WTC11 (cell line): ENCODE results near the gene CLVS2. TPM values are rescaled to one million over a fixed set of nuclear protein-coding genes. Genes with fewer than 3 reads are reported as not detected.

ENCODE experiments used
- ATAC-seq: fragments of 200-7000 bp; cut with Tn5 transposase; 2 replicates; pipeline ENCODE4 v1.10.0; 2021; ENCODE audit warnings: mild to moderate bottlenecking, moderate library complexity
- CTCF ChIA-PET: fragments of 300-600 bp; sonication (Branson Sonifier 250); formaldehyde crosslinking; loops from one replicate; lab custom pipeline; 2021; ENCODE audit warnings: antibody characterized with exemption; lab: Charles Lee
- POLR2A ChIA-PET: fragments of 350-600 bp; sonication (Branson Sonifier 250); formaldehyde crosslinking; loops from one replicate; lab custom pipeline; 2021; ENCODE audit warnings: antibody characterized with exemption; lab: Charles Lee
- DNase-seq: peaks from one replicate; pipeline ENCODE4 v3.0.0; 2021; ENCODE audit warnings: low spot score
- H3K27ac Mint-ChIP-seq: 2 replicates; pipeline ENCODE4 v1.8.0; 2021; ENCODE audit warnings: mixed read lengths
- H3K27me3 Mint-ChIP-seq: 2 replicates; pipeline ENCODE4 v1.8.0; 2021; ENCODE audit warnings: low read depth, mild to moderate bottlenecking, moderate library complexity, mixed read lengths
- H3K36me3 Mint-ChIP-seq: 2 replicates; pipeline ENCODE4 v1.8.0; 2021; ENCODE audit warnings: mixed read lengths
- H3K4me1 Mint-ChIP-seq: 2 replicates; pipeline ENCODE4 v1.8.0; 2022; ENCODE audit warnings: mixed read lengths
- H3K4me3 Mint-ChIP-seq: 2 replicates; pipeline ENCODE4 v1.8.0; 2021; ENCODE audit warnings: mild to moderate bottlenecking, moderate library complexity, mixed read lengths
- H3K9me3 Mint-ChIP-seq: 2 replicates; pipeline ENCODE4 v1.8.0; 2021; ENCODE audit warnings: mixed read lengths
- ATF1 ChIP-seq: sonication (generic); formaldehyde crosslinking; IDR thresholded peaks from 2 replicates; pipeline ENCODE4 v1.8.1; 2023; ENCODE audit warnings: mild to moderate bottlenecking, moderate library complexity, missing genetic modification reagents
- ESRRA ChIP-seq: sonication (generic); formaldehyde crosslinking; IDR thresholded peaks from 2 replicates; pipeline ENCODE4 v1.8.1; 2022; ENCODE audit warnings: mild to moderate bottlenecking, missing genetic modification reagents, borderline replicate concordance
- FOXJ3 ChIP-seq: sonication (generic); formaldehyde crosslinking; IDR thresholded peaks from 2 replicates; pipeline ENCODE4 v1.9.0; 2021; ENCODE audit warnings: missing genetic modification reagents, mild to moderate bottlenecking, borderline replicate concordance
- FOXP1 ChIP-seq: sonication (generic); formaldehyde crosslinking; IDR thresholded peaks from 2 replicates; pipeline ENCODE4 v1.8.0; 2022; ENCODE audit warnings: missing genetic modification reagents, mild to moderate bottlenecking, moderate library complexity, borderline replicate concordance
- GABPB1 ChIP-seq: sonication (generic); formaldehyde crosslinking; IDR thresholded peaks from 2 replicates; pipeline ENCODE4 v1.8.1; 2023; ENCODE audit warnings: mild to moderate bottlenecking, missing genetic modification reagents
- IRF2 ChIP-seq: sonication (generic); formaldehyde crosslinking; IDR thresholded peaks from 2 replicates; pipeline ENCODE4 v1.8.0; 2022; ENCODE audit warnings: low read depth, missing genetic modification reagents, borderline replicate concordance
- JAZF1 ChIP-seq: fragments of 250-450 bp; sonication (Bioruptor Pico); IDR thresholded peaks from 2 replicates; pipeline ENCODE4 v1.9.0; 2021; ENCODE audit warnings: moderate library complexity, mild to moderate bottlenecking, inconsistent platforms
- MYBL2 ChIP-seq: sonication (generic); formaldehyde crosslinking; IDR thresholded peaks from 2 replicates; pipeline ENCODE4 v1.8.1; 2023; ENCODE audit warnings: mild to moderate bottlenecking, moderate library complexity, missing genetic modification reagents
- NFATC4 ChIP-seq: fragments of 250-450 bp; sonication (Bioruptor Pico); IDR thresholded peaks from 2 replicates; pipeline ENCODE4 v1.9.0; 2021; ENCODE audit warnings: mild to moderate bottlenecking
- NR1H2 ChIP-seq: sonication (generic); formaldehyde crosslinking; IDR thresholded peaks from 2 replicates; pipeline ENCODE4 v1.9.0; 2021; ENCODE audit warnings: mild to moderate bottlenecking, moderate library complexity, missing genetic modification reagents
- NR2C2 ChIP-seq: sonication (generic); formaldehyde crosslinking; IDR thresholded peaks from 2 replicates; pipeline ENCODE4 v1.8.0; 2022; ENCODE audit warnings: mild to moderate bottlenecking, missing genetic modification reagents
- RELA ChIP-seq: sonication (generic); formaldehyde crosslinking; IDR thresholded peaks from 2 replicates; pipeline ENCODE4 v1.8.1; 2022; ENCODE audit warnings: missing genetic modification reagents, mild to moderate bottlenecking, borderline replicate concordance
- RORB ChIP-seq: fragments of 250-450 bp; sonication (Bioruptor Pico); IDR thresholded peaks from 2 replicates; pipeline ENCODE4 v1.9.0; 2021; ENCODE audit warnings: mild to moderate bottlenecking
- SOX15 ChIP-seq: fragments of 250-450 bp; sonication (Bioruptor Pico); IDR thresholded peaks from 2 replicates; pipeline ENCODE4 v1.9.0; 2021; ENCODE audit warnings: mild to moderate bottlenecking
- SP1 ChIP-seq: sonication (generic); formaldehyde crosslinking; conservative IDR thresholded peaks from 2 replicates; pipeline ENCODE4 v1.8.1; 2022; ENCODE audit warnings: missing genetic modification reagents
- ZNF121 ChIP-seq: sonication (generic); formaldehyde crosslinking; IDR thresholded peaks from 2 replicates; pipeline ENCODE4 v1.8.0; 2023; ENCODE audit warnings: missing genetic modification reagents
- ZNF317 ChIP-seq: sonication (generic); formaldehyde crosslinking; IDR thresholded peaks from 2 replicates; pipeline ENCODE4 v1.8.1; 2023; ENCODE audit warnings: low read depth, mild to moderate bottlenecking, moderate library complexity, missing genetic modification reagents, borderline replicate concordance
- ZNF416 ChIP-seq: fragments of 250-450 bp; sonication (Bioruptor Pico); IDR thresholded peaks from 2 replicates; pipeline ENCODE4 v1.9.0; 2021; ENCODE audit warnings: mild to moderate bottlenecking, inconsistent platforms
- ZNF671 ChIP-seq: fragments of 250-450 bp; sonication (Bioruptor Pico); IDR thresholded peaks from 2 replicates; pipeline ENCODE4 v1.8.0; 2021; ENCODE audit warnings: mild to moderate bottlenecking
- total RNA-seq: library from RNA; stranded (reverse); gene quantifications from 3 replicates; pipeline ENCODE4 v1.2.3, GENCODE V29; 2021
- TF ChIP-seq, protein P1 (sequence below): sonication (generic); formaldehyde crosslinking; IDR thresholded peaks from 2 replicates; pipeline ENCODE4 v1.8.0; 2023; ENCODE audit warnings: missing genetic modification reagents
- TF ChIP-seq, protein P2 (sequence below): sonication (generic); formaldehyde crosslinking; conservative IDR thresholded peaks from 2 replicates; pipeline ENCODE4 v1.8.1; 2023; ENCODE audit warnings: mild to moderate bottlenecking, low read depth, missing genetic modification reagents, moderate library complexity
- TF ChIP-seq, protein P3 (sequence below): sonication (generic); formaldehyde crosslinking; IDR thresholded peaks from 2 replicates; pipeline ENCODE4 v1.8.1; 2023; ENCODE audit warnings: mild to moderate bottlenecking, missing genetic modification reagents
- TF ChIP-seq, protein P4 (sequence below): fragments of 250-450 bp; sonication (Bioruptor Pico); IDR thresholded peaks from 2 replicates; pipeline ENCODE4 v1.9.0; 2021; ENCODE audit warnings: moderate library complexity, mild to moderate bottlenecking, inconsistent platforms, borderline replicate concordance
- TF ChIP-seq, protein P5 (sequence below): sonication (generic); formaldehyde crosslinking; conservative IDR thresholded peaks from 2 replicates; pipeline ENCODE4 v1.8.1; 2022; ENCODE audit warnings: mild to moderate bottlenecking, missing genetic modification reagents
- TF ChIP-seq, protein P6 (sequence below): sonication (generic); formaldehyde crosslinking; IDR thresholded peaks from 2 replicates; pipeline ENCODE4 v1.8.0; 2022; ENCODE audit warnings: mild to moderate bottlenecking, missing genetic modification reagents
- TF ChIP-seq, protein P7 (sequence below): sonication (generic); formaldehyde crosslinking; IDR thresholded peaks from 2 replicates; pipeline ENCODE4 v1.8.0; 2023; ENCODE audit warnings: mild to moderate bottlenecking, missing genetic modification reagents

Gene CLVS2
- total RNA-seq, 1 experiment from 2014 or later = 0.90 TPM

DNA sequence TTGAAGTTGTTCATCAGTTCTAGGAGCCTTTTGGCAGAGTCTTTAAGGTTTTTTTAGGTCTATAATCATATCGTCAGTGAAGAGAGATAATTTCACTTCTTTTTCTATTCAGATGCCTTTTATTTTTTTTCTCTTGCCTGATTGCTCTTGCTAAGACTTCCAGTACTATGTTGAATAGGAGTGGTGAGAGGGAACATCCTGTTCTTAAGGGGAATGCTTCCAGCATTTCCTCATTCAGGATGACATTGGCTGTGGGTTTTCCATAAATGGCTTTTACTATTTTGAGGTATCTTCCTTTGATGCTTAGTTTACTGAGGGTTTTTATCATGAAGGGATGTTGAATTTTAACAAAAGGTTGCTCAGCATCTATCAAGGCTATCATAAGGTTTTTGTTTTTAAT, 109.5 kb downstream of the CLVS2 start:
- CTCF ChIA-PET = no interaction called here
- Mint-ChIP-seq H3K4me1 (no peaks in the 10 kb centered on the region), H3K9me3 (peaks cover 15% of the 10 kb centered on the region), H3K27ac (no peak overlapping the region), H3K36me3 (peaks cover 3% of the 10 kb centered on the region; the same call in 1 of the 2 replicates), H3K27me3 (no peaks in the 10 kb centered on the region; the same call in 1 of the 2 replicates), H3K4me3 (no peak overlapping the region)
- DNase-seq (no peak), ATAC-seq (no peak)
- POLR2A ChIA-PET = no interaction called here
- TF ChIP-seq, protein P1, sequence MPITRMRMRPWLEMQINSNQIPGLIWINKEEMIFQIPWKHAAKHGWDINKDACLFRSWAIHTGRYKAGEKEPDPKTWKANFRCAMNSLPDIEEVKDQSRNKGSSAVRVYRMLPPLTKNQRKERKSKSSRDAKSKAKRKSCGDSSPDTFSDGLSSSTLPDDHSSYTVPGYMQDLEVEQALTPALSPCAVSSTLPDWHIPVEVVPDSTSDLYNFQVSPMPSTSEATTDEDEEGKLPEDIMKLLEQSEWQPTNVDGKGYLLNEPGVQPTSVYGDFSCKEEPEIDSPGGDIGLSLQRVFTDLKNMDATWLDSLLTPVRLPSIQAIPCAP (CRISPR knock-in tag) = no peak
- TF ChIP-seq ZNF317 (CRISPR knock-in tag) (no peak), FOXJ3 (CRISPR knock-in tag) (no peak), NFATC4 (CRISPR knock-in tag) (no peak), NR2C2 (CRISPR knock-in tag) (no peak), NR1H2 (CRISPR knock-in tag) (no peak), ZNF121 (no peak), RELA (CRISPR knock-in tag) (no peak), ZNF416 (CRISPR knock-in tag) (no peak), ZNF671 (no peak), MYBL2 (CRISPR knock-in tag) (no peak), GABPB1 (no peak), SOX15 (no peak), SP1 (CRISPR knock-in tag) (no peak)
- TF ChIP-seq, protein P2, sequence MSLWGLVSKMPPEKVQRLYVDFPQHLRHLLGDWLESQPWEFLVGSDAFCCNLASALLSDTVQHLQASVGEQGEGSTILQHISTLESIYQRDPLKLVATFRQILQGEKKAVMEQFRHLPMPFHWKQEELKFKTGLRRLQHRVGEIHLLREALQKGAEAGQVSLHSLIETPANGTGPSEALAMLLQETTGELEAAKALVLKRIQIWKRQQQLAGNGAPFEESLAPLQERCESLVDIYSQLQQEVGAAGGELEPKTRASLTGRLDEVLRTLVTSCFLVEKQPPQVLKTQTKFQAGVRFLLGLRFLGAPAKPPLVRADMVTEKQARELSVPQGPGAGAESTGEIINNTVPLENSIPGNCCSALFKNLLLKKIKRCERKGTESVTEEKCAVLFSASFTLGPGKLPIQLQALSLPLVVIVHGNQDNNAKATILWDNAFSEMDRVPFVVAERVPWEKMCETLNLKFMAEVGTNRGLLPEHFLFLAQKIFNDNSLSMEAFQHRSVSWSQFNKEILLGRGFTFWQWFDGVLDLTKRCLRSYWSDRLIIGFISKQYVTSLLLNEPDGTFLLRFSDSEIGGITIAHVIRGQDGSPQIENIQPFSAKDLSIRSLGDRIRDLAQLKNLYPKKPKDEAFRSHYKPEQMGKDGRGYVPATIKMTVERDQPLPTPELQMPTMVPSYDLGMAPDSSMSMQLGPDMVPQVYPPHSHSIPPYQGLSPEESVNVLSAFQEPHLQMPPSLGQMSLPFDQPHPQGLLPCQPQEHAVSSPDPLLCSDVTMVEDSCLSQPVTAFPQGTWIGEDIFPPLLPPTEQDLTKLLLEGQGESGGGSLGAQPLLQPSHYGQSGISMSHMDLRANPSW (CRISPR knock-in tag) = no peak
- TF ChIP-seq, protein P3, sequence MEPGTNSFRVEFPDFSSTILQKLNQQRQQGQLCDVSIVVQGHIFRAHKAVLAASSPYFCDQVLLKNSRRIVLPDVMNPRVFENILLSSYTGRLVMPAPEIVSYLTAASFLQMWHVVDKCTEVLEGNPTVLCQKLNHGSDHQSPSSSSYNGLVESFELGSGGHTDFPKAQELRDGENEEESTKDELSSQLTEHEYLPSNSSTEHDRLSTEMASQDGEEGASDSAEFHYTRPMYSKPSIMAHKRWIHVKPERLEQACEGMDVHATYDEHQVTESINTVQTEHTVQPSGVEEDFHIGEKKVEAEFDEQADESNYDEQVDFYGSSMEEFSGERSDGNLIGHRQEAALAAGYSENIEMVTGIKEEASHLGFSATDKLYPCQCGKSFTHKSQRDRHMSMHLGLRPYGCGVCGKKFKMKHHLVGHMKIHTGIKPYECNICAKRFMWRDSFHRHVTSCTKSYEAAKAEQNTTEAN (CRISPR knock-in tag) = no peak

DNA sequence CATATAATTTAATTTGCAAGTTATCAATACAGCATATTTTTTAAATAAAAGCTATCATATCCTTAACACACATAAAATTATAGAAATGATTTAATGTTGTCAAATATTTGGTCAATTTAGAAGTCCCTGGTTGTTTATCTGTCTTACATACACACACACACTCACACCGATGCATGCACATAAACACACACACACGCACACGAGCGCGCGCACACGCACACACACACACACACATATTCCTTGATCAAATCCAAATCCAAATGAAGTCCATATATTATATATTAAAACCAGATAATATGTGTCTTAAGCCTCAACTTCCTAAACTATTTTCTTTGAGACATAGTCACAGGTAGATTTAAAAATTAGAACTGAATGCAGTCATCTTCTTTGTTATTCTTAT, 120.3 kb downstream of the CLVS2 start:
- Mint-ChIP-seq H3K27ac (no peak overlapping the region), H3K27me3 (no peaks in the 10 kb centered on the region), H3K9me3 (peaks cover 4% of the 10 kb centered on the region), H3K4me3 (no peak overlapping the region), H3K36me3 (no peaks in the 10 kb centered on the region), H3K4me1 (no peaks in the 10 kb centered on the region)
- ChIA-PET POLR2A (no interaction called here), CTCF (no interaction called here)
- TF ChIP-seq, protein P4, sequence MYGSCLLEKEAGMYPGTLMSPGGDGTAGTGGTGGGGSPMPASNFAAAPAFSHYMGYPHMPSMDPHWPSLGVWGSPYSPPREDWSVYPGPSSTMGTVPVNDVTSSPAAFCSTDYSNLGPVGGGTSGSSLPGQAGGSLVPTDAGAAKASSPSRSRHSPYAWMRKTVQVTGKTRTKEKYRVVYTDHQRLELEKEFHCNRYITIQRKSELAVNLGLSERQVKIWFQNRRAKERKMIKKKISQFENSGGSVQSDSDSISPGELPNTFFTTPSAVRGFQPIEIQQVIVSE = no peak
- TF ChIP-seq, protein P5, sequence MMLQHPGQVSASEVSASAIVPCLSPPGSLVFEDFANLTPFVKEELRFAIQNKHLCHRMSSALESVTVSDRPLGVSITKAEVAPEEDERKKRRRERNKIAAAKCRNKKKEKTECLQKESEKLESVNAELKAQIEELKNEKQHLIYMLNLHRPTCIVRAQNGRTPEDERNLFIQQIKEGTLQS = no peak
- TF ChIP-seq, protein P6, sequence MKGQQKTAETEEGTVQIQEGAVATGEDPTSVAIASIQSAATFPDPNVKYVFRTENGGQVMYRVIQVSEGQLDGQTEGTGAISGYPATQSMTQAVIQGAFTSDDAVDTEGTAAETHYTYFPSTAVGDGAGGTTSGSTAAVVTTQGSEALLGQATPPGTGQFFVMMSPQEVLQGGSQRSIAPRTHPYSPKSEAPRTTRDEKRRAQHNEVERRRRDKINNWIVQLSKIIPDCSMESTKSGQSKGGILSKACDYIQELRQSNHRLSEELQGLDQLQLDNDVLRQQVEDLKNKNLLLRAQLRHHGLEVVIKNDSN (CRISPR knock-in tag) = no peak
- no peak for TF ChIP-seq ATF1
- TF ChIP-seq ESRRA (CRISPR knock-in tag) = no peak
- TF ChIP-seq, protein P1 (CRISPR knock-in tag) = no peak
- TF ChIP-seq GABPB1 = no peak
- no peak for TF ChIP-seq ZNF317 (CRISPR knock-in tag)
- TF ChIP-seq SOX15 = no peak
- TF ChIP-seq, protein P7, sequence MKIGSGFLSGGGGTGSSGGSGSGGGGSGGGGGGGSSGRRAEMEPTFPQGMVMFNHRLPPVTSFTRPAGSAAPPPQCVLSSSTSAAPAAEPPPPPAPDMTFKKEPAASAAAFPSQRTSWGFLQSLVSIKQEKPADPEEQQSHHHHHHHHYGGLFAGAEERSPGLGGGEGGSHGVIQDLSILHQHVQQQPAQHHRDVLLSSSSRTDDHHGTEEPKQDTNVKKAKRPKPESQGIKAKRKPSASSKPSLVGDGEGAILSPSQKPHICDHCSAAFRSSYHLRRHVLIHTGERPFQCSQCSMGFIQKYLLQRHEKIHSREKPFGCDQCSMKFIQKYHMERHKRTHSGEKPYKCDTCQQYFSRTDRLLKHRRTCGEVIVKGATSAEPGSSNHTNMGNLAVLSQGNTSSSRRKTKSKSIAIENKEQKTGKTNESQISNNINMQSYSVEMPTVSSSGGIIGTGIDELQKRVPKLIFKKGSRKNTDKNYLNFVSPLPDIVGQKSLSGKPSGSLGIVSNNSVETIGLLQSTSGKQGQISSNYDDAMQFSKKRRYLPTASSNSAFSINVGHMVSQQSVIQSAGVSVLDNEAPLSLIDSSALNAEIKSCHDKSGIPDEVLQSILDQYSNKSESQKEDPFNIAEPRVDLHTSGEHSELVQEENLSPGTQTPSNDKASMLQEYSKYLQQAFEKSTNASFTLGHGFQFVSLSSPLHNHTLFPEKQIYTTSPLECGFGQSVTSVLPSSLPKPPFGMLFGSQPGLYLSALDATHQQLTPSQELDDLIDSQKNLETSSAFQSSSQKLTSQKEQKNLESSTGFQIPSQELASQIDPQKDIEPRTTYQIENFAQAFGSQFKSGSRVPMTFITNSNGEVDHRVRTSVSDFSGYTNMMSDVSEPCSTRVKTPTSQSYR = no peak
- no peak for TF ChIP-seq JAZF1
- no peak for TF ChIP-seq ZNF671
- TF ChIP-seq IRF2 (CRISPR knock-in tag) = no peak
- TF ChIP-seq FOXP1 (CRISPR knock-in tag) = no peak
- TF ChIP-seq RORB (CRISPR knock-in tag) = no peak
- no peak for ATAC-seq
- no peak for DNase-seq
